GM08714 (cell line): ENCODE data around the gene ASTN1.

Experiments
- H3K4me3 ChIP-seq: fragments of 200-500 bp; sonication (Bioruptor generic); 2 replicates; pipeline ENCODE4 v1.5.1; 2014; ENCODE audit warnings: mild to moderate bottlenecking, low read length, inconsistent platforms
- ZNF274 ChIP-seq: IDR thresholded peaks from 2 replicates; pipeline ENCODE4 v1.6.1; 2012; ENCODE audit warnings: mild to moderate bottlenecking, low read depth, low read length

ASTN1 gene

DNA sequence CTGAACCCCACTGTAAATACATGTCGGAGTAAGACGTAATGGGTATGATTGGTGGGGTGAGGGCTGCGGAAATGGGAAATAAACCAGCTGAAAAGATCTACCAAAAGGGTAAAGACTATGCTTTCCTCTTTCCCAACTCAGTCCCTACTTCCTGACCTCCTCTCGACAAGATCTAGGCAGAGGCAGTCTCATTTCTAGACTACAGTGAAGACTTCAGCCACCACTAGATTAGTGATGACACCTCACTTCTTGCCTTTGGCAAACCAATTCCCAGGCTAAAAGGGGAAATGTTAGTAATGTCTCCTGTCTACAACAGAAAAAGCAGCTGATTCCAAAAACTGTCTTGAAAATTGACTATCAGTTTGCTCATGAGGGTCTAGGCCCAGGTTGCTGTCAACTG is 219.9 kb downstream of the ASTN1 start:
- no peak overlapping the region for H3K4me3 ChIP-seq
- no peak for TF ChIP-seq ZNF274

DNA sequence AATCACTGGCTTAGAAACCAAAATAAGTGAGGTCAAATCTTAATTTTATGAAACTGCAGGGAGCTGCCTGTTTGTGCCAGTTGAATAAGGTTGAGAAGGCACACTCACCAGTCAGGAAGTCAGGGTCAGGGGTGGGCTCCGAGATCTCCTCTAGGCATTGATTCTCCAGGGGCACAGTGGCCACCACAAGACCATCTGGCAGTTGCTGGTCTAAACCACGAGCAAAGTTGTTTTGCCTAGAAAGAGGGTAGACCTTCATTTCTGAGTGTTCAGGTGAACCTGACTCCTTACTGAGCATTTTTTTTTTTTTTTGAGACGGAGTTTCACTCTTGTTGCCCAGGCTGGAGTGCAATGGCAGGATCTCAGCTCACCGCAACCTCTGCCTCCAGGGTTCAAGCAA is 220.7 kb downstream of the ASTN1 start:
- H3K4me3 ChIP-seq: no peak overlapping the region
- TF ChIP-seq ZNF274: no peak

DNA sequence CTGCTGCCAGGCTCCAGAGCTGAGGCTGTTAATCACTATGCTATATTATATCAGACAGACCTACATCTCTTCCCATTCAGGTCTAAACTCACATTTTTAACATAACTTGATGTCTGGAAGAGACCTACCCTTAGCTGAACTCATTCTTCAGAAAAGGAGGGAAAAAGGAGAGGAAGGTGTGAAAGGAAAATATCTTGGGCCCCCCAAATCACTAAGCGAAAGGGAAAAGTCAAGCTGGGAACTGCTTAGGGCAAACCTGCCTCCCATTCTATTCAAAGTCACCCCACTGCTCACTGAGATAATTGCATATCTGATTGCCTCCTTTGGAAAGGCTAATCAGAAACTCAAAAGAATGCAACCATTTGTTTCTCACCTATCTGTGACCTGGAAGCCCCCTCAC is 222.2 kb downstream of the ASTN1 start:
- TF ChIP-seq ZNF274: no peak

DNA sequence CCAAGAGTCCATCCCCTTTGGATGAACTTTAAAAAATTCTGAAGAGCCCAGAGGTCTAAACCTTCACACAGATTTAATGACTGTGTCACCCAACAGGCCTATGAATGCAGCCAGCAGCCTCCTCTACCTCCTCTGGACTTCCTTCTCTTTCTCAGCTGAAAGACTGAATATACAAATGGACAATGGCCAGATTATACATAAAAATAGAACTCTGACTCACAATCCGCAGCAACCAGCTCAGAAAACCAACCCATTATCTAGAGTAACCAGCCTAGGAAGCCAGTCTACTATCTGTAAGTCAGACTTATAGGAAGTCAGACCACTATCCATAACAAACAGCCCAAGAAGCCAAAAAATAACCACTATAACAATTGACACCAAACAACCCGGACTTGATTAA is 224.5 kb downstream of the ASTN1 start:
- no peak for TF ChIP-seq ZNF274
- no peak overlapping the region for H3K4me3 ChIP-seq

More for the DNA sequence above, 222.2 kb downstream of the ASTN1 start:
- no peak overlapping the region for H3K4me3 ChIP-seq

DNA sequence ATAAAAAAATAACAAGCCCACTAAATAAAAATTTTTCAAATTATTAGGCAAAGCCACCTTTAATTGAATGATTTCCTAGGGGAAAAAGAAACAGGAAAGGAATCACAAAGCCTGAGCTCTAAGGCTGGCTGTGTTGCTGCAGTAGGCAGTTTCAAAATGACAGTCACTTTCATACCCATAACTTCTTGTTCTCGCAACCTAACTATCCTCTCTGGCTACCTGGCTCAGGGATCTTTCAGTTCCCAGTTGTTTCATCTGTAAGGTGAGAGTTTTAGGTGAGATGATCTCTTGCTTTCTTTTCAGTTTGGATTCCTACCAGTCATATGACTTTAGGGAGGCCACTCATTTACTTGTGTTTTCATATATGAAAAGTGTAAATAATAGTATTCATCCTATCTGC is 226.1 kb downstream of the ASTN1 start:
- TF ChIP-seq ZNF274: no peak
- H3K4me3 ChIP-seq: no peak overlapping the region

DNA sequence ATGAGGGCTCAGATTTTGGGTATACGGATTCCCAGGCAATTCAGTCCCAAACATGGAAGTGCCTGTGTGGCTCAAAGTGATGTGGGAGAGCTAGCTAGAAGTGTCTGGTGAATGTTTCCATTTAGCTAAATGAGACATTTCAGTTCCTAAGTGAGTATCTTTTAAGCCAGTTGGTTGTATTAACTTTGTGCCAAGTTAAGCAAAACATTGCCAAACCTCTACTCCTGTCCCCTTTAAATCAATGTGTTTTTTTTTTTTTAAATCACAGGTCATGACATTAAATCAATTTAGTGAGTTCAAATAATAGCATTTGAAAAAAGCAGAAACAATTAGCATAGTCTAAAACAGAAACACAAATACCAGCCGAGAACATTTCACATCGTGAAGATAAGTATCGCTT is 230.1 kb downstream of the ASTN1 start:
- no peak overlapping the region for H3K4me3 ChIP-seq
- TF ChIP-seq ZNF274: no peak

DNA sequence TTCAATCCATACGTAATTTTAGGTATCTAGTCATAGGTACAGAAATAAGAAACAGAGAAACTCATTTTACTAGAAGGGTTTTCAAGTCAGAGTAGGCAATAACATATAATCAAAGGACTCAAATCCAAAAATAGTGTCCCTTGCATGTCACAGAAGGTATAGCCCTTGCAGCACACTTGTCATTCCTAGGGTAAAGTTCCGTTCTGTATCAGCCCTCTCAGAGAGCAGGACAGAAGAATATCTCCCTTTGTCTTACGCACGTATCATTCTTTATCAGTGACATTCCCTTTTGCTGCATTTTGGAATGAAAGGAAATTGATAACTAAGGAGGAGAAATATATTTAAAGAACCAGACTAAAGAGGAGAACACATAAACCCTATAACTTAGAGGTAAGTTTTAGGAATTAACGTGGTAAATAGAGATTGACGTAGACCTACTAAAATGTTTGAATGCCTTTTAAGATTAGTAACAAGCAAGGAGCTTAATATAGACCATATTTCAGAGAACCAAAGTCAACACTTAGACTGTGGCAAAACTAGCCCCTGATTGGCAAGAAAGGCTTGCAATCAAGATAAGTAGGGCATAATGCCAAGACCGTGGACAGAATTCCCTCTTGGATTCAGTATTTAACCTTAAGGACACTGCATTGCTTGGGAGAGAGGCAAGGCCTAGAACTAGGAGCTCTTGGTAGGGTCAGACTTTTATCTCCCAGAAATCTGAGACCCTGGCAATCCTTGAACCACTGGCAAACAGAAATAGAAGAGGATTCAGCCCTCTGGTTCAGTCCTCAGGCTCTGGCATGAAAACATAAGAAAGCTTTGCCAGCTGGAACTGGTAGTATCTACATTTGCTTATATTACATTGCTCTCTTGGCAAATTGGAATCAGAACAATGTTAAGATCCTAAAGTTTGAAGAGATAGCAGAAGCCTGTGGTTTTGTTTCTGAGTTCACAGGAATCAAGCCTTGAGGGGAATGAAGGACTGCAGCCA is 232.1 kb downstream of the ASTN1 start:
- no peak overlapping the region for H3K4me3 ChIP-seq
- no peak for TF ChIP-seq ZNF274

DNA sequence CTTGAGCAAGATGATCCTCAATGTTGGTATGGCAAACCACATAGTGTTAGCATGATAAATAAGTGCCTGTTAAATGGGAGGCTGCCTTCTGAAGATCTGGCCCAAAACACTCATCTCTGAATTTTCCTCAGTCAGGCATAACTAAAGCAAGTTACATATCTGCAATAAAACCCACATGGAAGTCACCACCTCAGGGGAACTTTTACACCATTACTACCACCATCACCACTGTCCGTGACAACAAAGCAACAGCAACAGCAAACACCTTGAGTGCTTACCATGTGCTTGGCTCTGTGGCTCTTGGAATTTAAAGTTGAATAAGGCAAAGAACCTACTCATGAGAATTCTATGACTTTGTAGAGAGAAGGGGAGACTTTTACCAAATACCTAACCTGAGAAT is 233.0 kb downstream of the ASTN1 start:
- H3K4me3 ChIP-seq: no peak overlapping the region
- no peak for TF ChIP-seq ZNF274

DNA sequence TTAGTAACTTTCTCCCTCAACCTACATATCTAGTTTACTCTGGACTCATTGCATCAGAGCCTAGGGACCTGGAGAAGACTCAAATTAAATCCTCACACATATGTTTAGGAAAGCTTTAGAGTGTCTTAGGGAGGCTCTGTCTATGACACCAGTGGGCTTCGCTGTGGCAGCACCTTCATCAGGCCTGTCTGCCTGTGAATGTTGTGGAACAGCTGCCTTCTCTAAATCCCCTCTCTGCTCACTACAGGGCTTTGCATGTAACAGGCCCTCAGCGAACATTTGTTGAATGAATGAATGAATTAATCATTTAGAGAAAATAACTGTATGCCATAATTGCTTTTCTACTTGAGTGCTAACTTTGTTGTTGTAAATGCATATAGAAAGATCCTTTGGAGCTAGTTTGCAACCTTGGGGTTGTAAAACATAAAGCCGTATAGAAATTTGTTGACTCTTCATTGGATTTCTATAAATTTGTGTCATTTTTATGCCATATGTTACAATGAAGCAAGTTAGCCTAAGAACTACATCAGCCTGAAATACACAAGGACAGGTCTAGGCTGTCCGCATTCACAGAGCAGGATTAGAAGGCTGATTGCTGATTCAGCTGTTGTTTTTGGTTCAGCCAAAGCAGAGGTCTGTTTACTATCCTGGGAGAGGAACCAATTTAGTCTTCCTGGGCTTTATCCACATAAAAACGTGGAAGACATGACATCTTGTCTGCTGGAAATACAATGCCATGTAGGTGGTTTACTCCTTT is 238.0 kb downstream of the ASTN1 start:
- TF ChIP-seq ZNF274: no peak
- H3K4me3 ChIP-seq: no peak overlapping the region

DNA sequence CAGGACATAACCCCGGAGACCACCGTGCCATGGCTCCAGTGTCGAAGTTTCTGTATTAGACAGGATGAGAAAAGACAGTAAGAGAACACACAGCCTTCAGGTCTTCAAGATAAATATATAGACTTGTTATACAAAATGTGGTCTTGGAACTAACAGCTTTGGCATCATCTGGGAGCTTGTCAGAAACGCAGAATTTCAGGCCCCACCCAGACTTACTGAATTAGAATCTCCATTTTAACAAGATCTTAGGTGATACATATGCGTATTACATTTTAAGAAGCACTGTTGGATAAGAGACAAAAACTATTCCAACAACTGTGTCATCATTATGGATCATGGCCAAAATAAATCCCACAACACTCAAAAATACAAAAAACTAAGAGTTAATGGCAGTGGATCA is 239.3 kb downstream of the ASTN1 start:
- no peak overlapping the region for H3K4me3 ChIP-seq
- no peak for TF ChIP-seq ZNF274

DNA sequence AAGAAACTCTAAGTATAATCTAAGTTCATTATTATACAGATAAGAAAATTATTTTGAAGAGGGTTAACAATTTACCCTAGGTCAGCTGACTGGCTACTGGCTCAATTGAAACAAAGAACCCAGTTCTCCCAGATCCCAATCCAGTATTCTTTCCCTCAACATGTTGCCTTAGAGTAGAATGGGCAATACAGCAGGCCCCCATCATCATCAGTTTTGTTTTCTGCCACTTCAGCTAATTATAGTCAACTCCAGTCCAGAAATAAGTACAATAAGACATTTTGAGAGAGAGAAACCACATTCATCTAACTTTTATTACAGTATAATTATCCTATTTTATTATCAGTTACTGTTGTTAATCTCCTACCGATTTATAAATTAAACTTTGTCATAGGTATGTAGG is 241.2 kb downstream of the ASTN1 start:
- no peak overlapping the region for H3K4me3 ChIP-seq
- TF ChIP-seq ZNF274: no peak

DNA sequence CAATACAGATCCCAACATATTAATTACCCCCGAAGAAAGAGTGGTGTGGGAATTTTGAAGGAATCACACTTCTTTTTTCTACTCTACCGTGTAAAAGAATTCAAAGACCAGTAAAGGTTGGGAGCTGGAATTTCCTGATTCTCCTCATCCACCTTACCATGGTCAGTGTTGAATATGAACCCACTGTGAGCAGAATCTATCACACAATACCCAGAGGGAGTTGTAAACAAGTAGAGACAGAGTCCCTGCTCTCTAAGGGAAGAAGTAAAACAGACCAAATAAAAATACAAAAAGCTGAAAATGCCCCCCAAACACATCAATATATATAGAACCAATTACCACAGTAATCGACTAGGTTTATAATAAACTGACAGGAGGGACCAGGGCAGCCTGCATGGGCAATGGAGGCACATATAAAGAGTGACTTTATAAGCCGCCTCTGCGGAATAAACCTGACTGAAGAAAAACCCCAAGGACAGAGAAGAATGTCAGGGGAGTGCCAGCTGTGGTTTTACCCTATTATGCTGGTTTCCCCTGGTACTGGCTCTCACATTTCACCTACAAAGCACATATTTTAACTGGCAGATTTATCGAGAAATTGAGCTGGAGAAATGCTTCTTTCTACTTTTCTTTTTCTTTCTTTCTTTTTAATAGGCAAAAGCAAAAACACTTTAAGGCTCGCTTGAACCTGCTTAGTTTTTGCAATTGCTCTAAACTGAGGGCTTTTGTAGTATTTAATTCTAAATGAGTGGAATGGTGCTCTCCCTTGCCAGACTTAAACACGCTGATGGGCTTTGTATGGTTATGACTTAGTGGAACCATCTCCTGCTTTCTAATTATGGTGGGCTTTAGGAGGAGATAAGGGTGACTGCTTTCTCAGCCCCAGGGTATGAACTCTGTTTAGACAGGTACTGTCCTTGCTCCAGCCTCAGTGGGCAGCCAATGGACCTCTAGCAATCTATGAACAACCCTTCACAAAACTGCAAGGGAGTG is 244.8 kb downstream of the ASTN1 start:
- no peak for TF ChIP-seq ZNF274
- no peak overlapping the region for H3K4me3 ChIP-seq

DNA sequence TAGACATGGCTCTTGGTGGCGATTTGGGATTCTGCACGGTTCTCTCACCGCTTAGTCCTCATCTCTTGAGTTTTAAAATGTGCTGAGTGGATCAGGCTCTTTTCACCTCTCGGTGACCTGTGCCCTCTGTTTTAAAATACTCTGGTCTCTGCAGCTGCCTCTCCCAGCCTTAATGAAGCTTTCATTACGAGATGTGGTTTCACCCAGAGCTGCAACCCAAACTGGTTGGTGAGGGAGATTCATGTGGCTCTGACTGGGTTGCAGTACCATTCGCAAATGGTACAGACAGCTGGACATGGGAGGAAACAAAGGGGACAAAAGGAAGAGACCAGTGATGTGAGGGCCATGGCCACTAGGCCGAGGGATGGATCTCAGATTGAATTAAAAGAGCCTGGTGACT is 258.9 kb downstream of the ASTN1 start:
- no peak overlapping the region for H3K4me3 ChIP-seq
- no peak for TF ChIP-seq ZNF274
